K562 (cell line): ENCODE data around the gene TMEM239. TPM values are rescaled to one million over a fixed set of nuclear protein-coding genes. Genes with fewer than 3 reads are reported as not detected.

Source experiments
- BCOR ChIP-seq: fragments of 450-650 bp; IDR thresholded peaks from 2 replicates; pipeline ENCODE4 v1.6.1; 2016
- CBFA2T3 ChIP-seq: fragments of 450-650 bp; IDR thresholded peaks from 2 replicates; pipeline ENCODE4 v1.6.1; 2017
- CBFB ChIP-seq: sonication (generic); formaldehyde crosslinking; IDR thresholded peaks from 2 replicates; pipeline ENCODE4 v1.4.0; 2020; ENCODE audit warnings: mild to moderate bottlenecking, missing genetic modification reagents
- CTBP1 ChIP-seq: fragments of 450-650 bp; IDR thresholded peaks from 2 replicates; pipeline ENCODE4 v1.6.1; 2016; ENCODE audit warnings: borderline replicate concordance
- DPF2 ChIP-seq: fragments of 450-650 bp; IDR thresholded peaks from 2 replicates; pipeline ENCODE4 v1.6.1; 2016
- E2F4 ChIP-seq: sonication (generic); formaldehyde crosslinking; IDR thresholded peaks from 2 replicates; pipeline ENCODE4 v1.8.0; 2022; ENCODE audit warnings: mild to moderate bottlenecking, low read depth, missing genetic modification reagents
- ESRRB ChIP-seq: fragments of 250-450 bp; sonication (Bioruptor Pico); IDR thresholded peaks from 2 replicates; pipeline ENCODE4 v1.5.0; 2020; ENCODE audit warnings: mild to moderate bottlenecking, moderate library complexity, borderline replicate concordance
- HDAC2 ChIP-seq: fragments of 450-650 bp; IDR thresholded peaks from 2 replicates; pipeline ENCODE4 v1.6.1; 2016; ENCODE audit warnings: mild to moderate bottlenecking
- HDAC6 ChIP-seq: IDR thresholded peaks from 2 replicates; pipeline ENCODE4 v1.6.1; 2012; ENCODE audit warnings: low read depth, mild to moderate bottlenecking, control low read depth, inconsistent platforms, low read length, moderate library complexity
- KHSRP ChIP-seq: fragments of 450-650 bp; IDR thresholded peaks from 2 replicates; pipeline ENCODE4 v1.6.1; 2017
- KLF16 ChIP-seq: IDR thresholded peaks from 2 replicates; pipeline ENCODE4 v1.6.1; 2016; ENCODE audit warnings: antibody characterized with exemption
- NCOA1 ChIP-seq: fragments of 450-650 bp; IDR thresholded peaks from 2 replicates; pipeline ENCODE4 v1.6.1; 2016; ENCODE audit warnings: low read depth
- NCOR1 ChIP-seq: fragments of 450-650 bp; IDR thresholded peaks from 2 replicates; pipeline ENCODE4 v1.6.1; 2016; ENCODE audit warnings: mild to moderate bottlenecking, moderate library complexity
- NFE2 ChIP-seq: IDR thresholded peaks from 2 replicates; pipeline ENCODE4 v1.6.1; 2014; ENCODE audit warnings: antibody characterized with exemption, low read depth
- NR2C1 ChIP-seq, 2 experiments: fragments of 450-650 bp; IDR thresholded peaks; 2 replicates each; pipeline ENCODE4 v1.6.1; 2017; ENCODE audit warnings: mild to moderate bottlenecking in 2 of 2, antibody characterized with exemption in 1 of 2, inconsistent platforms in 1 of 2, missing compliant biosample characterization in 1 of 2, missing genetic modification characterization in 1 of 2
- POLR2AphosphoS5 ChIP-seq: IDR thresholded peaks from 2 replicates; pipeline ENCODE4 v1.6.1; 2011; ENCODE audit warnings: mild to moderate bottlenecking, low read depth, low read length, moderate library complexity; ENCODE audit not compliant: control insufficient read depth, insufficient read depth
- SOX6 ChIP-seq: fragments of 450-650 bp; IDR thresholded peaks from 2 replicates; pipeline ENCODE4 v1.6.1; 2014; ENCODE audit warnings: mild to moderate bottlenecking
- SREBF2 ChIP-seq: sonication (generic); formaldehyde crosslinking; IDR thresholded peaks from 2 replicates; pipeline ENCODE4 v1.4.0; 2020; ENCODE audit warnings: mild to moderate bottlenecking, missing genetic modification reagents
- TBL1XR1 ChIP-seq, 2 experiments: IDR thresholded peaks; 2 replicates each; pipeline ENCODE4 v1.6.1; 2012; ENCODE audit warnings: improper control_type of control experiment in 2 of 2, low read length in 2 of 2, mild to moderate bottlenecking in 1 of 2
- ZEB2 ChIP-seq: fragments of 450-650 bp; IDR thresholded peaks from 2 replicates; pipeline ENCODE4 v1.6.1; 2016
- ZNF24 ChIP-seq: fragments of 450-650 bp; IDR thresholded peaks from 2 replicates; pipeline ENCODE4 v1.6.1; 2016
- ZNF407 ChIP-seq: fragments of 450-650 bp; IDR thresholded peaks from 2 replicates; pipeline ENCODE4 v1.6.1; 2016; ENCODE audit warnings: low read depth
- polyA plus RNA-seq, 8 experiments: library from polyadenylated mRNA; depleted of rRNA in 4 of 8; stranded (reverse) in 5 of 8; unstranded in 3 of 8; fragments of >200 nt; fragmentation: Nextera tagmentation in 2 of 8; fragmentation: Illumina TruSeq in 1 of 8; extraction: Ambion mirVana in 2 of 8; extraction: Trizol in 1 of 8; gene quantifications; 2 replicates each; pipeline versions ENCODE4 v1.2.1 to v1.2.3, GENCODE V29; 2011 to 2014; ENCODE audit warnings: inconsistent platforms in 1 of 8, missing spikeins in 1 of 8
- total RNA-seq, 7 experiments: library from RNA; depleted of rRNA in 6 of 7; stranded (reverse); fragments of >200 nt in 6 of 7; fragmentation: Illumina TruSeq in 2 of 7; extraction: Trizol in 2 of 7; gene quantifications; 2 replicates each; pipeline versions ENCODE4 v1.2.1 to v1.2.3, GENCODE V29; 2011 to 2021; ENCODE audit warnings: low replicate concordance in 1 of 7

TMEM239 gene
- total and polyA plus RNA-seq, 9 of the 15 experiments (the other 6 are each of a cell fraction or from before 2014, with no cell fraction given) = not detected

DNA sequence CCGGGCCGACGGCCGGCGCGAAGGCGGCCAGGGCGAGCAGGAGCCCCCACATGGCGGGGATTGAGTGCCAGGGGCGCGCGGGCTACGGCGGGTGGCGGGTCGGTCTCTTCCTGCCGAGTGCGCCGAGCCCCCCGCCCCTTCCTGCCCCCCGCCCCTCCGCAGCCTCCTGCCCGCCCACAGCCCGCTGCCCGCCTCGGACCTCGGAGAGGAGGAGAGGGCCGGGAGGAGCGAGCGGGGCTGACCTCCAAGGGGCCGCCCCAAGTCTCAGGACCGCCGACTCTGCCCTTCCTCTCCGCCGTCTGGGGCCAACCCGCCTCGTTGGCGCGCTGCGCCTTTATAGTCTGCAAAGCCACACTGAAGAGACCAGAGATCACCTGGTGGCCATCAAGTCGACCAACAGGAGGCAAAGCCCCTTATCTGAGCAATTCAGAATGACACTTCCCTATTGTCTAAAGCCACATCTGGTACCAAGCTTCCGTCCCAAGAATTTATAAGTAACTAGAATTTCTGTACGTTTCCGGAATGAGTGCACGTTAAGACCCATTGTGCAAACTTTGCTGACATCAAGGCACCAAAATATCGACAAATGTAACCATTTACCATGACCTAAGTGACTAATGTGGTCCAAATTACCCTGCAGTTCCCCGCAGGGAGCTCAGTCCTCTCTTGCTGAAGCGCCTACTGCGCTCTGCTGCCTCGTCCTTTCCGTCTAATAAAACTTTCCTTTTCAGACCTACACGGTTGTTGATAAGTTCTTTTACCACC is 15.5 kb upstream of the TMEM239 start, which contains the start of gene CPXM1 (continued):
- TF ChIP-seq ZNF407 (no peak), KLF16 (peak; percentile 73; the same call in 1 of the 2 replicates), DPF2 (peak; percentile 61), ZNF24 (no peak), CBFB (CRISPR knock-in tag) (no peak), BCOR (peak; percentile 73), SOX6 (peak; percentile 89), E2F4 (CRISPR knock-in tag) (no peak), ESRRB (no peak), TBL1XR1 (IDR thresholded peaks at IDR 0.05; ENCODE audit: low read length in 2 of 2) (0 out of 4 replicates have a peak, but pooled peaks of 1 of the 2 experiments have one; percentile 15), CBFA2T3 (peak; percentile 93), NR2C1 (IDR thresholded peaks at IDR 0.05) (no peak), NR2C1 (tag; IDR thresholded peaks at IDR 0.05) (no peak), POLR2AphosphoS5 (peak; percentile 62), SREBF2 (CRISPR knock-in tag) (no peak), HDAC6 (no peak), HDAC2 (0 out of 2 replicates have a peak, but pooled peaks have one; percentile 35), CTBP1 (peak; percentile 23; the same call in 1 of the 2 replicates), ZEB2 (peak; percentile 64), KHSRP (no peak), NFE2 (0 out of 2 replicates have a peak, but pooled peaks have one; percentile 2), NCOR1 (peak; percentile 81), NCOA1 (peak; percentile 22; the same call in 1 of the 2 replicates)
